GM12878 (cell line): Measurements from ENCODE around the gene TTLL1. TPM values are rescaled to one million over a fixed set of nuclear protein-coding genes. Genes with fewer than 3 reads are reported as not detected.

Source experiments
- ATAC-seq: fragments of 200-7000 bp; cut with Tn5 transposase; 3 replicates; pipeline ENCODE4 v1.9.1; 2020; ENCODE audit warnings: mild to moderate bottlenecking, moderate library complexity
- BruUV-seq: library from RNA; stranded (reverse); fragments of 400-500 nt; replicated peaks from 2 replicates; lab custom pipeline; 2021; lab: Mats Ljungman, UMichigan
- CTCF ChIA-PET: fragments of 300-600 bp; sonication (Branson Sonifier 250); formaldehyde crosslinking; extraction: SDS; loops from one replicate; lab custom pipeline; 2021; ENCODE audit warnings: inconsistent platforms; lab: Yijun Ruan, JAX
- POLR2A ChIA-PET: fragments of 350-600 bp; formaldehyde crosslinking; extraction: SDS; loops from one replicate; lab custom pipeline; 2021; ENCODE audit warnings: inconsistent platforms; lab: Charles Lee
- RAD21 ChIA-PET: fragments of 300-600 bp; sonication (Branson Sonifier 250); formaldehyde crosslinking; loops from one replicate; lab custom pipeline; 2023; ENCODE audit warnings: antibody characterized with exemption; ENCODE audit not compliant: unreplicated experiment; lab: Charles Lee
- SMC1A ChIA-PET: fragments of 300-600 bp; sonication (Branson Sonifier 250); formaldehyde crosslinking; loops from one replicate; lab custom pipeline; 2023; ENCODE audit not compliant: unreplicated experiment, uncharacterized antibody; lab: Charles Lee
- DNase-seq: peaks from one replicate; pipeline ENCODE4 v3.0.0-alpha.2; 2011; ENCODE audit warnings: low read depth, low spot score
- FAIRE-seq: peaks from 3 replicates; lab custom pipeline; 2011; peaks lifted over from hg19 to GRCh38; lab: Jason Lieb, UNC
- H2AFZ ChIP-seq: 2 replicates; pipeline ENCODE4 v1.6.0; 2011; ENCODE audit warnings: low read depth, low read length, control low read depth; ENCODE audit not compliant: control insufficient read depth
- H3K27ac ChIP-seq: 2 replicates; pipeline ENCODE4 v1.5.1; 2011; ENCODE audit warnings: control low read depth; ENCODE audit not compliant: control insufficient read depth, insufficient read depth
- H3K27me3 ChIP-seq, 2 experiments: replicated peaks in 1 of 2; 2 replicates each; pipeline versions ENCODE4 v1.6.0 to v1.6.1; 2011; ENCODE audit warnings: low read length in 1 of 2; ENCODE audit not compliant: control insufficient read depth in 2 of 2, insufficient read depth in 2 of 2
- H3K36me3 ChIP-seq, 2 experiments: 2 replicates each; pipeline ENCODE4 v1.5.1; 2011; ENCODE audit warnings: low read length in 1 of 2; ENCODE audit not compliant: control insufficient read depth in 2 of 2, insufficient read depth in 2 of 2
- H3K4me1 ChIP-seq: 2 replicates; pipeline ENCODE4 v1.6.1; 2011; ENCODE audit warnings: mild to moderate bottlenecking, low read length, moderate library complexity, mixed read lengths; ENCODE audit not compliant: control insufficient read depth, insufficient read depth
- H3K4me2 ChIP-seq: 2 replicates; pipeline ENCODE4 v1.6.0; 2011; ENCODE audit warnings: control low read depth; ENCODE audit not compliant: control insufficient read depth, insufficient read depth
- H3K4me3 ChIP-seq: fragments of 200-600 bp; sonication (generic); 2 replicates; pipeline ENCODE4 v1.5.1; 2016
- H3K79me2 ChIP-seq: 2 replicates; pipeline ENCODE4 v1.6.0; 2011; ENCODE audit warnings: low read length; ENCODE audit not compliant: control insufficient read depth, insufficient read depth
- H3K9ac ChIP-seq: 2 replicates; pipeline ENCODE4 v1.8.0; 2011; ENCODE audit warnings: low read length, control low read depth, mixed read lengths; ENCODE audit not compliant: control insufficient read depth, insufficient read depth
- H3K9me3 ChIP-seq: replicated peaks from 3 replicates; pipeline ENCODE4 v1.5.1; 2011; ENCODE audit warnings: mild to moderate bottlenecking, low read length; ENCODE audit not compliant: control insufficient read depth, insufficient read depth
- H4K20me1 ChIP-seq: 2 replicates; pipeline ENCODE4 v1.6.0; 2011; ENCODE audit not compliant: control insufficient read depth, insufficient read depth
- CBX5 ChIP-seq: sonication (generic); IDR thresholded peaks from 2 replicates; pipeline ENCODE4 v1.6.1; 2016; ENCODE audit warnings: low read depth, moderate library complexity, mild to moderate bottlenecking, inconsistent platforms
- CHD4 ChIP-seq: fragments of 200-600 bp; sonication (generic); IDR thresholded peaks from 2 replicates; pipeline ENCODE4 v1.6.1; 2016; ENCODE audit warnings: mild to moderate bottlenecking
- EED ChIP-seq: sonication (generic); IDR thresholded peaks from 2 replicates; pipeline ENCODE4 v1.6.1; 2016; ENCODE audit warnings: antibody characterized with exemption, low read depth
- ESRRA ChIP-seq: IDR thresholded peaks from 2 replicates; pipeline ENCODE4 v1.6.1; 2012; ENCODE audit warnings: mild to moderate bottlenecking, low read length, improper control_type of control experiment
- HDGF ChIP-seq: fragments of 450-650 bp; IDR thresholded peaks from 2 replicates; pipeline ENCODE4 v1.6.1; 2016; ENCODE audit warnings: antibody characterized with exemption
- KAT2A ChIP-seq: conservative IDR thresholded peaks from 2 replicates; pipeline ENCODE4 v1.6.1; 2011; ENCODE audit warnings: low read depth, low read length; ENCODE audit not compliant: control insufficient read depth
- MTA2 ChIP-seq: fragments of 450-650 bp; IDR thresholded peaks from 2 replicates; pipeline ENCODE4 v1.6.1; 2016; ENCODE audit warnings: low read depth, mild to moderate bottlenecking, moderate library complexity
- MYB ChIP-seq: fragments of 150-350 bp; IDR thresholded peaks from 2 replicates; pipeline ENCODE4 v1.6.1; 2014; ENCODE audit warnings: mild to moderate bottlenecking, low read depth, low read length, borderline replicate concordance
- MYC ChIP-seq: IDR thresholded peaks from 2 replicates; pipeline ENCODE4 v1.6.1; 2011; ENCODE audit warnings: mild to moderate bottlenecking, low read length, moderate library complexity, inconsistent platforms; ENCODE audit not compliant: insufficient read depth, insufficient replicate concordance, insufficient read length, severe bottlenecking
- RELA ChIP-seq: fragments of 450-650 bp; IDR thresholded peaks from 2 replicates; pipeline ENCODE4 v1.8.0; 2014; ENCODE audit warnings: borderline replicate concordance; ENCODE audit not compliant: partially characterized antibody
- SIX5 ChIP-seq: IDR thresholded peaks from 2 replicates; pipeline ENCODE4 v1.6.1; 2011; ENCODE audit warnings: mild to moderate bottlenecking, low read depth, low read length, moderate library complexity; ENCODE audit not compliant: severe bottlenecking
- TARDBP ChIP-seq: IDR thresholded peaks from 2 replicates; pipeline ENCODE4 v1.6.1; 2016; ENCODE audit warnings: borderline replicate concordance
- TCF12 ChIP-seq: IDR thresholded peaks from 2 replicates; pipeline ENCODE4 v1.6.1; 2011; ENCODE audit warnings: low read depth, mild to moderate bottlenecking, low read length
- WGBS: methylation state at CpG from one replicate; pipeline ENCODE4 v1.1.6; 2016; ENCODE audit warnings: low lambda C conversion rate; ENCODE audit not compliant: insufficient replicate concordance, insufficient coverage; ENCODE audit errors: missing lambda C conversion rate; 5-methylcytosine and 5-hydroxymethylcytosine counted together
- in situ Hi-C: fragments of 300-500 bp; cut with MboI; formaldehyde crosslinking; loops from 9 replicates; pipeline ENCODE4 v1.14.3; 2018; ENCODE audit warnings: mixed read lengths
- intact Hi-C: fragments of 100-400 bp; cut with micrococcal nuclease; formaldehyde crosslinking; loops from one replicate; pipeline ENCODE4 v1.14.2; 2022; ENCODE audit not compliant: unreplicated experiment
- polyA plus RNA-seq, 11 experiments: library from polyadenylated mRNA; depleted of rRNA in 4 of 11; unstranded in 6 of 11; stranded (reverse) in 5 of 11; fragments of >200 nt; fragmentation: Nextera tagmentation in 4 of 11; fragmentation: Illumina TruSeq in 1 of 11; extraction: Ambion mirVana in 4 of 11; extraction: Trizol in 1 of 11; gene quantifications; 1 replicate in 1 of 11; 2 replicates in 10 of 11; pipeline versions ENCODE4 v1.2.1 to v1.2.3, GENCODE V29; 2011 to 2016; ENCODE audit warnings: inconsistent platforms in 2 of 11, missing spikeins in 2 of 11, low read depth in 1 of 11
- total RNA-seq, 4 experiments: library from RNA; depleted of rRNA in 3 of 4; stranded (reverse); fragments of >200 nt in 3 of 4; fragmentation: Illumina TruSeq in 1 of 4; extraction: Trizol in 1 of 4; gene quantifications; 2 replicates each; pipeline versions ENCODE4 v1.2.1 to v1.2.3, GENCODE V29; 2013 to 2021
- TF ChIP-seq, protein P1 (sequence below): IDR thresholded peaks from 2 replicates; pipeline ENCODE4 v1.6.1; 2012; ENCODE audit warnings: low read depth, low read length, improper control_type of control experiment
- TF ChIP-seq, protein P2 (sequence below): IDR thresholded peaks from 2 replicates; pipeline ENCODE4 v1.6.1; 2011; ENCODE audit warnings: low read depth, low read length, improper control_type of control experiment, borderline replicate concordance

Gene TTLL1
- total and polyA plus RNA-seq, 10 of the 15 experiments (the other 5 are each of a cell fraction or from before 2014, with no cell fraction given): 0.39 to 4.8 (median 3.2) TPM

DNA sequence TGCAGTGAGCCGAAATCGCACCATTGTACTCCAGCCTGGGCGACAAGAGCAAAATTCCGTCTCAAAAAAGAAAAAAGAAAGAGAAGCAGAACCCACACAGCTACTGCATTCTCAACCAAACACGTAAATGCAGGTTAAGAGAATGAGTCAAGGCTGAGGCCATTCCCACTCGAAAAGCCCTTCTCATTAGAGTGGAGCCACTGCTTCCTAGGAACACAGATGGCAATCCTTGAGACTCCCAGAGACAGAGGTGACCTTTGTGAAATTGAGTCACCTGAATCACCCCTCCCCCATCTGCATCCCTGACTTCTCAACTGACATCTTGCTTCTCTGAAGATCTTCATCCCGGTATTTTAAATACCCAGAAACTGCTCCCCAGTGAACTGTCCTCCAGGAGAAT lies 82.4 kb downstream of the TTLL1 start:
- no peak for TF ChIP-seq ESRRA
- no peak for TF ChIP-seq HDGF
- TF ChIP-seq CHD4: no peak
- TF ChIP-seq, protein P1, sequence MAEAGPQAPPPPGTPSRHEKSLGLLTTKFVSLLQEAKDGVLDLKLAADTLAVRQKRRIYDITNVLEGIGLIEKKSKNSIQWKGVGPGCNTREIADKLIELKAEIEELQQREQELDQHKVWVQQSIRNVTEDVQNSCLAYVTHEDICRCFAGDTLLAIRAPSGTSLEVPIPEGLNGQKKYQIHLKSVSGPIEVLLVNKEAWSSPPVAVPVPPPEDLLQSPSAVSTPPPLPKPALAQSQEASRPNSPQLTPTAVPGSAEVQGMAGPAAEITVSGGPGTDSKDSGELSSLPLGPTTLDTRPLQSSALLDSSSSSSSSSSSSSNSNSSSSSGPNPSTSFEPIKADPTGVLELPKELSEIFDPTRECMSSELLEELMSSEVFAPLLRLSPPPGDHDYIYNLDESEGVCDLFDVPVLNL: no peak
- no peak for TF ChIP-seq SIX5
- no peak for TF ChIP-seq KAT2A
- TF ChIP-seq, protein P2, sequence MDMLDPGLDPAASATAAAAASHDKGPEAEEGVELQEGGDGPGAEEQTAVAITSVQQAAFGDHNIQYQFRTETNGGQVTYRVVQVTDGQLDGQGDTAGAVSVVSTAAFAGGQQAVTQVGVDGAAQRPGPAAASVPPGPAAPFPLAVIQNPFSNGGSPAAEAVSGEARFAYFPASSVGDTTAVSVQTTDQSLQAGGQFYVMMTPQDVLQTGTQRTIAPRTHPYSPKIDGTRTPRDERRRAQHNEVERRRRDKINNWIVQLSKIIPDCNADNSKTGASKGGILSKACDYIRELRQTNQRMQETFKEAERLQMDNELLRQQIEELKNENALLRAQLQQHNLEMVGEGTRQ: no peak
- no peak for TF ChIP-seq CBX5
- TF ChIP-seq TARDBP: no peak
- TF ChIP-seq TCF12: no peak
- TF ChIP-seq MYB: no peak
- no peak for TF ChIP-seq EED
- TF ChIP-seq RELA: no peak
- TF ChIP-seq MTA2: no peak
- TF ChIP-seq MYC: no peak
- Histone ChIP-seq H3K79me2 (peaks cover 92% of the 10 kb centered on the region), H3K4me1 (peaks cover 32% of the 10 kb centered on the region), H3K36me3 (0 out of 4 replicates have a peak, but pooled peaks cover 0 to 3% of the 10 kb centered on the region in 2 experiments), H3K27me3 (no peaks in the 10 kb centered on the region), H3K9ac (no peak overlapping the region), H3K27ac (no peak overlapping the region), H3K4me2 (no peak overlapping the region), H3K9me3 (no peaks in the 10 kb centered on the region), H4K20me1 (no peaks in the 10 kb centered on the region; the same call in 1 of the 2 replicates), H3K4me3 (no peak overlapping the region), H2AFZ (no peak overlapping the region)
- DNase-seq (no peak), ATAC-seq (no peak), FAIRE-seq (no peak)
- BruUV-seq: no TSS peak
- ChIA-PET SMC1A (no interaction called here), RAD21 (interaction anchor here (0.6 kb wide), 1 partner anchor 33 kb away, joined by 3 read pairs; no protein-coding TSS in a partner anchor), CTCF (interaction anchor here (0.8 kb wide), 1 partner anchor 9 kb away, joined by 3 read pairs; the partner anchor contains the start of gene PACSIN2), POLR2A (no interaction called here)
- in situ Hi-C loops: no loop called here
- intact Hi-C loops: no loop called here
- 91% methylated on average over 7 of the region's 7 CpGs for WGBS
